GM21515 (cell line): ENCODE measurements around the gene CSF3R.

Experiments used
- ATAC-seq: cut with Tn5 transposase; IDR thresholded peaks from one replicate; pipeline ENCODE4 v1.9.1; 2021; ENCODE audit not compliant: unreplicated experiment

CSF3R gene

GRCh38 chr1:36421649-36422048 lies 61.1 kb downstream of the CSF3R start:
- ATAC-seq, result no peak

GRCh38 chr1:36420836-36421317 lies 61.8 kb downstream of the CSF3R start:
- peak; percentile 68 for ATAC-seq

GRCh38 chr1:36420409-36420808 lies 62.3 kb downstream of the CSF3R start:
- ATAC-seq, result no peak

GRCh38 chr1:36419569-36419968 lies 63.1 kb downstream of the CSF3R start:
- ATAC-seq, result no peak

- ATAC-seq, result no peak
Measured at GRCh38 chr1:36419140-36419539, 63.6 kb downstream of the CSF3R start.

GRCh38 chr1:36417931-36418330 lies 64.8 kb downstream of the CSF3R start:
- no peak for ATAC-seq
